ENCODE measurements around the gene NADK. TPM values are rescaled to one million over a fixed set of nuclear protein-coding genes. Genes with fewer than 3 reads are reported as not detected.
A peak's percentile ranks its signal among the peaks of the same experiment; 100 is the strongest.

Gene NADK
- total and polyA plus RNA-seq, 2 of the 13 experiments (the other 11 are each of a cell fraction or from before 2014, with no cell fraction given) = 56.6 to 60.1 TPM

DNA sequence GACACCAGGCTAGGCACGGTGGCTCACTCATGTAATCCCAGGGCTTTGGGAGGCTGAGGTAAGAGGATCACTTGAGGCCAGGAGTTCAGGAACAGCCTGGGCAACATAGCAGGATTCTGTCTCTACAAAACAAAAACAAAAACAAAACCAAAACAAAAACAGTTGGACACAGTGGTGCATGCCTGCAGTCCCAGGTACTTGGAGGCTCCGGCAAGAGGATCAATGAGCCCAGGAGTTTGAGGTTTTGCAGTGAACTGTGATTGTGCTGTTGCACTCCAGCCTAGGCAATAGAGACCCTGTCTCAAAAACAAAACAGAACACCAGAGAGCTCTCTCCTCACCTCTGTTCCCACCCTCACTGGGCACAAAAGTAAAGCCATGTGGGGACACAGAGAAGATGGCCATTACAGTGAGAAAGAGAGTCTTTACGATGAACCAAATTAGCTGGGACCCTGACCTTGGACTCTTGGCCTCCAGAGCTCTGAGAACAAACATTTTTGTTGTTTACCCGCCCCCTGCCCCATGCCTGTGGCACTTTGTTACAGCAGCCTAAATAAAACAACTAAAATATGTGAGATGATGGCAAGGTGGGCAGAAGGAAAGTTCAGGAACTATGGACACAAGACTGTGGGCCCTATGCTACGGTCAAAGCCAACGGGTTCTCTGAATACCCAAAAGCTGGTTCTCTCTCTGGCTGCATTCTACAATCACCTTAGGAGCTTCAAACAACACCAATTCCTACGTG, 9.8 kb downstream of the NADK start (continued):
- TF ChIP-seq, protein P1, sequence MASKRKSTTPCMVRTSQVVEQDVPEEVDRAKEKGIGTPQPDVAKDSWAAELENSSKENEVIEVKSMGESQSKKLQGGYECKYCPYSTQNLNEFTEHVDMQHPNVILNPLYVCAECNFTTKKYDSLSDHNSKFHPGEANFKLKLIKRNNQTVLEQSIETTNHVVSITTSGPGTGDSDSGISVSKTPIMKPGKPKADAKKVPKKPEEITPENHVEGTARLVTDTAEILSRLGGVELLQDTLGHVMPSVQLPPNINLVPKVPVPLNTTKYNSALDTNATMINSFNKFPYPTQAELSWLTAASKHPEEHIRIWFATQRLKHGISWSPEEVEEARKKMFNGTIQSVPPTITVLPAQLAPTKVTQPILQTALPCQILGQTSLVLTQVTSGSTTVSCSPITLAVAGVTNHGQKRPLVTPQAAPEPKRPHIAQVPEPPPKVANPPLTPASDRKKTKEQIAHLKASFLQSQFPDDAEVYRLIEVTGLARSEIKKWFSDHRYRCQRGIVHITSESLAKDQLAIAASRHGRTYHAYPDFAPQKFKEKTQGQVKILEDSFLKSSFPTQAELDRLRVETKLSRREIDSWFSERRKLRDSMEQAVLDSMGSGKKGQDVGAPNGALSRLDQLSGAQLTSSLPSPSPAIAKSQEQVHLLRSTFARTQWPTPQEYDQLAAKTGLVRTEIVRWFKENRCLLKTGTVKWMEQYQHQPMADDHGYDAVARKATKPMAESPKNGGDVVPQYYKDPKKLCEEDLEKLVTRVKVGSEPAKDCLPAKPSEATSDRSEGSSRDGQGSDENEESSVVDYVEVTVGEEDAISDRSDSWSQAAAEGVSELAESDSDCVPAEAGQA (IDR thresholded peaks at IDR 0.05; ENCODE audit: low read depth) = no peak
- TF ChIP-seq, protein P1 (CRISPR knock-in tag; IDR thresholded peaks at IDR 0.05; ENCODE audit: borderline replicate concordance) = no peak
- TF ChIP-seq, protein P2, sequence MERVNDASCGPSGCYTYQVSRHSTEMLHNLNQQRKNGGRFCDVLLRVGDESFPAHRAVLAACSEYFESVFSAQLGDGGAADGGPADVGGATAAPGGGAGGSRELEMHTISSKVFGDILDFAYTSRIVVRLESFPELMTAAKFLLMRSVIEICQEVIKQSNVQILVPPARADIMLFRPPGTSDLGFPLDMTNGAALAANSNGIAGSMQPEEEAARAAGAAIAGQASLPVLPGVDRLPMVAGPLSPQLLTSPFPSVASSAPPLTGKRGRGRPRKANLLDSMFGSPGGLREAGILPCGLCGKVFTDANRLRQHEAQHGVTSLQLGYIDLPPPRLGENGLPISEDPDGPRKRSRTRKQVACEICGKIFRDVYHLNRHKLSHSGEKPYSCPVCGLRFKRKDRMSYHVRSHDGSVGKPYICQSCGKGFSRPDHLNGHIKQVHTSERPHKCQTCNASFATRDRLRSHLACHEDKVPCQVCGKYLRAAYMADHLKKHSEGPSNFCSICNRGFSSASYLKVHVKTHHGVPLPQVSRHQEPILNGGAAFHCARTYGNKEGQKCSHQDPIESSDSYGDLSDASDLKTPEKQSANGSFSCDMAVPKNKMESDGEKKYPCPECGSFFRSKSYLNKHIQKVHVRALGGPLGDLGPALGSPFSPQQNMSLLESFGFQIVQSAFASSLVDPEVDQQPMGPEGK (CRISPR knock-in tag; IDR thresholded peaks at IDR 0.05) = peak; percentile 33; the same call in 1 of the 2 replicates
- TF ChIP-seq ZSCAN21 (CRISPR knock-in tag; IDR thresholded peaks at IDR 0.05; ENCODE audit: borderline replicate concordance) = no peak
- TF ChIP-seq ZNF20 (CRISPR knock-in tag; IDR thresholded peaks at IDR 0.05) = no peak
- TF ChIP-seq XRCC5 (optimal IDR thresholded peaks at IDR 0.05; ENCODE audit: low read length) = no peak
- peak; percentile 69 for TF ChIP-seq NR2F6 (IDR thresholded peaks at IDR 0.05)
- TF ChIP-seq NR2F6 (CRISPR knock-in tag; IDR thresholded peaks at IDR 0.05) = peak; percentile 63; the same call in 1 of the 2 replicates
- TF ChIP-seq, protein P3, sequence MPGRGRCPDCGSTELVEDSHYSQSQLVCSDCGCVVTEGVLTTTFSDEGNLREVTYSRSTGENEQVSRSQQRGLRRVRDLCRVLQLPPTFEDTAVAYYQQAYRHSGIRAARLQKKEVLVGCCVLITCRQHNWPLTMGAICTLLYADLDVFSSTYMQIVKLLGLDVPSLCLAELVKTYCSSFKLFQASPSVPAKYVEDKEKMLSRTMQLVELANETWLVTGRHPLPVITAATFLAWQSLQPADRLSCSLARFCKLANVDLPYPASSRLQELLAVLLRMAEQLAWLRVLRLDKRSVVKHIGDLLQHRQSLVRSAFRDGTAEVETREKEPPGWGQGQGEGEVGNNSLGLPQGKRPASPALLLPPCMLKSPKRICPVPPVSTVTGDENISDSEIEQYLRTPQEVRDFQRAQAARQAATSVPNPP (CRISPR knock-in tag; IDR thresholded peaks at IDR 0.05) = no peak
- TF ChIP-seq, protein P4, sequence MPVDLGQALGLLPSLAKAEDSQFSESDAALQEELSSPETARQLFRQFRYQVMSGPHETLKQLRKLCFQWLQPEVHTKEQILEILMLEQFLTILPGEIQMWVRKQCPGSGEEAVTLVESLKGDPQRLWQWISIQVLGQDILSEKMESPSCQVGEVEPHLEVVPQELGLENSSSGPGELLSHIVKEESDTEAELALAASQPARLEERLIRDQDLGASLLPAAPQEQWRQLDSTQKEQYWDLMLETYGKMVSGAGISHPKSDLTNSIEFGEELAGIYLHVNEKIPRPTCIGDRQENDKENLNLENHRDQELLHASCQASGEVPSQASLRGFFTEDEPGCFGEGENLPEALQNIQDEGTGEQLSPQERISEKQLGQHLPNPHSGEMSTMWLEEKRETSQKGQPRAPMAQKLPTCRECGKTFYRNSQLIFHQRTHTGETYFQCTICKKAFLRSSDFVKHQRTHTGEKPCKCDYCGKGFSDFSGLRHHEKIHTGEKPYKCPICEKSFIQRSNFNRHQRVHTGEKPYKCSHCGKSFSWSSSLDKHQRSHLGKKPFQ (CRISPR knock-in tag; IDR thresholded peaks at IDR 0.05; ENCODE audit: insufficient replicate concordance) = no peak
- TF ChIP-seq NCOA1 (CRISPR knock-in tag; IDR thresholded peaks at IDR 0.05) = no peak
- TF ChIP-seq, protein P5, sequence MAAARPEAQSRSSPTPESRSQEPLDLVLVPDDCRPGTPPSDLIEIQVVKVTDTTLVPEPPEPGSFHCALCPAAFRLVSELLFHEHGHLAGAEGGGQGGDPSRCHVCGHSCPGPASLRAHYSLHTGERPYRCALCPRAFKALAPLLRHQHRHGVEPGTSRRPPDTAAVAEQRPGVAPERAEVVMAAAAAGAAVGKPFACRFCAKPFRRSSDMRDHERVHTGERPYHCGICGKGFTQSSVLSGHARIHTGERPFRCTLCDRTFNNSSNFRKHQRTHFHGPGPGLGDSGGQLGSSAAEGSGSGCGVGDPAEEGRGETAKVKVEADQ (CRISPR knock-in tag; IDR thresholded peaks at IDR 0.05; ENCODE audit: borderline replicate concordance) = no peak

Measured in HepG2 (cell line).